Lower leg skin (tissue), 3 donors: ENCODE measurements around the gene PDLIM5.

Source experiments
- POLR2A ChIP-seq, 2 donors: fragments of 450-650 bp; IDR thresholded peaks; one replicate each; pipeline ENCODE4 v1.6.1; 2016 to 2017; ENCODE audit warnings: antibody characterized with exemption in 2 of 2, mild to moderate bottlenecking in 1 of 2, moderate library complexity in 1 of 2
- TF ChIP-seq, protein P1 (sequence below), 3 donors: fragments of 450-650 bp; IDR thresholded peaks; one replicate each; pipeline ENCODE4 v1.5.1; 2016; ENCODE audit warnings: antibody characterized with exemption in 3 of 3, mild to moderate bottlenecking in 3 of 3, moderate library complexity in 2 of 3

DNA sequence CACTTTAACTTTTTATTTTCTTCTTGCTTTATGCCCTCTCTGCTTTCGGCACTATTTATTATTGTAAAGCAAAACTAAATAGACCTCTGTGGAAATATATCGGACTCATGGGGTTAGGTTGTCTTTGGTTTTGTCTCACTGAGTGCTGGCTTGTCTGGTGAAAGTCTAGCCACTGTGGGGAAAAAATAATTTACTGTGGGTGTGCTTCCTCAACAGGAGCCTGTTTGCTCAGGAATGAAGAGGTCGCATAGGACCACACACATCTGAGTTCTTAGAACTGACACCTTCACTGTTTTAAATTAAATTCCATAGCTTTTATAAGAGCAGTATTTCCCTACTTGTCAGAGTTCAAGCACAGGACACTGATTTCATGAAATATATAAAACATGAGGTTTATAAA lies 203.0 kb downstream of the PDLIM5 start:
- TF ChIP-seq, protein P1, sequence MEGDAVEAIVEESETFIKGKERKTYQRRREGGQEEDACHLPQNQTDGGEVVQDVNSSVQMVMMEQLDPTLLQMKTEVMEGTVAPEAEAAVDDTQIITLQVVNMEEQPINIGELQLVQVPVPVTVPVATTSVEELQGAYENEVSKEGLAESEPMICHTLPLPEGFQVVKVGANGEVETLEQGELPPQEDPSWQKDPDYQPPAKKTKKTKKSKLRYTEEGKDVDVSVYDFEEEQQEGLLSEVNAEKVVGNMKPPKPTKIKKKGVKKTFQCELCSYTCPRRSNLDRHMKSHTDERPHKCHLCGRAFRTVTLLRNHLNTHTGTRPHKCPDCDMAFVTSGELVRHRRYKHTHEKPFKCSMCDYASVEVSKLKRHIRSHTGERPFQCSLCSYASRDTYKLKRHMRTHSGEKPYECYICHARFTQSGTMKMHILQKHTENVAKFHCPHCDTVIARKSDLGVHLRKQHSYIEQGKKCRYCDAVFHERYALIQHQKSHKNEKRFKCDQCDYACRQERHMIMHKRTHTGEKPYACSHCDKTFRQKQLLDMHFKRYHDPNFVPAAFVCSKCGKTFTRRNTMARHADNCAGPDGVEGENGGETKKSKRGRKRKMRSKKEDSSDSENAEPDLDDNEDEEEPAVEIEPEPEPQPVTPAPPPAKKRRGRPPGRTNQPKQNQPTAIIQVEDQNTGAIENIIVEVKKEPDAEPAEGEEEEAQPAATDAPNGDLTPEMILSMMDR (IDR thresholded peaks at IDR 0.05): no peak
- no peak for TF ChIP-seq POLR2A (IDR thresholded peaks at IDR 0.05)
